Breast epithelium (tissue), 4 donors: ENCODE data around the gene EFEMP1. TPM values are rescaled to one million over a fixed set of nuclear protein-coding genes. Genes with fewer than 3 reads are reported as not detected.

Experiments used
- DNase-seq, 2 donors: peaks; one replicate each; pipeline ENCODE4 v3.0.0-alpha.2; 2019; ENCODE audit warnings: low spot score in 2 of 2
- H3K27ac ChIP-seq, 2 donors: fragments of 200-600 bp; sonication (generic) in 1 of 2; one replicate each; pipeline ENCODE4 v1.5.1; 2016 to 2019; ENCODE audit warnings: mild to moderate bottlenecking in 1 of 2
- H3K27me3 ChIP-seq, 2 donors: fragments of 200-600 bp; sonication (generic) in 1 of 2; one replicate each; pipeline versions ENCODE4 v1.5.1 to v1.6.0; 2017 to 2019; ENCODE audit warnings: control low read depth in 1 of 2, mild to moderate bottlenecking in 1 of 2
- H3K36me3 ChIP-seq: fragments of 200-600 bp; one replicate; pipeline ENCODE4 v1.5.1; 2019
- H3K4me1 ChIP-seq, 2 donors: fragments of 200-600 bp; sonication (generic); one replicate each; pipeline ENCODE4 v1.5.1; 2016 to 2019; ENCODE audit warnings: control low read depth in 1 of 2
- H3K4me3 ChIP-seq, 3 donors: fragments of 200-600 bp; sonication (generic); 1 replicate in 2 of 3; 2 replicates in 1 of 3; pipeline ENCODE4 v1.5.1; 2016 to 2019; ENCODE audit warnings: mild to moderate bottlenecking in 3 of 3, moderate library complexity in 2 of 3
- H3K9me3 ChIP-seq, 2 donors: fragments of 200-600 bp; sonication (generic) in 1 of 2; one replicate each; pipeline ENCODE4 v1.5.1; 2016 to 2019; ENCODE audit warnings: control low read depth in 1 of 2
- CTCF ChIP-seq, 3 donors: fragments of 450-650 bp; IDR thresholded peaks; one replicate each; pipeline ENCODE4 v1.5.1; 2016 to 2017; ENCODE audit warnings: antibody characterized with exemption in 3 of 3, mild to moderate bottlenecking in 3 of 3, moderate library complexity in 3 of 3
- POLR2A ChIP-seq: fragments of 450-650 bp; IDR thresholded peaks from one replicate; pipeline ENCODE4 v1.6.1; 2016; ENCODE audit warnings: antibody characterized with exemption, mild to moderate bottlenecking, moderate library complexity
- POLR2AphosphoS5 ChIP-seq, 3 donors: sonication (generic); formaldehyde crosslinking; IDR thresholded peaks; one replicate each; pipeline ENCODE4 v1.6.1; 2017; ENCODE audit warnings: antibody characterized with exemption in 3 of 3
- intact Hi-C: fragments of 100-400 bp; cut with DNase I; formaldehyde crosslinking; loops from one replicate; pipeline ENCODE4 v1.15.1; 2023; ENCODE audit warnings: low total_unique reads
- total RNA-seq, 3 donors: library from RNA; depleted of rRNA; stranded (reverse); fragments of >200 nt; gene quantifications; one replicate each; pipeline ENCODE4 v1.1.0, GENCODE V29; 2016

The EFEMP1 gene
- total RNA-seq, 3 donors from 2014 or later = 186 to 445 (median 273) TPM

DNA sequence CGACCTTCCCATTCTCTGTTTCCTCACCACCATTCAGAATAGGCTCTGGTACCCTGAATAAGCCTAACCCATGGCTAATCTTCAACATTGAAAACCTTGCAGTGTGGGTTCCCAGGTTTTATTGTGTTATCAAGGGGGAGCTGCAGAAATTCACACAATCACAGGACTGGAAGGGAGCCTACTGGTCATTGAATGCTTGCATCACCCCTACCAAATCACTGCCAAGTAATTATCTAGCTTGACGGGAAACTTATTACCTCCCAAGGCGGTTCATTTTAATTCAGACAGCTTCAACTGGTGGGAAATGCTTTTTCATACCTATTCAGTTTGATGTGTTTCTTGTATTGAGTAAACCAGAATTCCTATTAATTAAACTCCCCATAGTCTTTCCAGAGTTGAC lies 33.6 kb upstream of the EFEMP1 start:
- H3K4me1 ChIP-seq = peaks cover 0 to 4% of the 10 kb centered on the region in 2 donors
- no peak overlapping the region for H3K27ac ChIP-seq
- H3K9me3 ChIP-seq = no peaks in the 10 kb centered on the region
- no peaks in the 10 kb centered on the region for H3K36me3 ChIP-seq
- no peak for DNase-seq
- TF ChIP-seq POLR2AphosphoS5 (IDR thresholded peaks at IDR 0.05) (no peak), POLR2A (no peak), CTCF (IDR thresholded peaks at IDR 0.05) (no peak)
- H3K4me3 ChIP-seq = no peak overlapping the region
- intact Hi-C loops = no loop called here
- H3K27me3 ChIP-seq = no peaks in the 10 kb centered on the region

GRCh38 chr2:55954306-55955035 lies 30.9 kb upstream of the EFEMP1 start:
- no peak for DNase-seq
- H3K36me3 ChIP-seq = no peaks in the 10 kb centered on the region
- TF ChIP-seq POLR2A (no peak), CTCF (IDR thresholded peaks at IDR 0.05) (no peak), POLR2AphosphoS5 (IDR thresholded peaks at IDR 0.05) (no peak)
- no peaks in the 10 kb centered on the region for H3K27me3 ChIP-seq
- peak overlapping the region in 2 of 3 donors; percentile 4 to 23 for H3K4me3 ChIP-seq
- peak overlapping the region in 1 of 2 donors; percentile 9 for H3K27ac ChIP-seq
- no peaks in the 10 kb centered on the region for H3K9me3 ChIP-seq
- intact Hi-C loops = no loop called here
- H3K4me1 ChIP-seq = peaks cover 0 to 4% of the 10 kb centered on the region in 2 donors

DNA sequence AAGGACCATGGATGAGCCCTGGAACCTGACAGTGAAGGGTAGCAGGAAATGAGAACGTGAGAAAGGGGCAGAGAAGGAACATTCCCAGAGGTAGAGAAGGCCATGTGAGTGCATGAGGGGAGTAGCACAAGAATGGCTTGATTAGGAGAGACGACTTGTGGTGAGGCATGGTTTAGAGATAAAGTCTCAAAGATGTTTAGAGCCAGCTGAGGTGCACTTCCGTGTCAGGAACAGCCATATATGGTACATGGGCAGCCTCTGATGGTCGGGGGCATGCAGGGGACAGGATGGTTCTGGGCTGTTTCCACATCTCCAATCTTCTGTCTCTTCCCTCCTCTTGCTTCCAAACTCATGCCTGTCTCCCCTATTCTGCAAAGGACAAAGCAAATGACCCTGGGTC lies 28.8 kb upstream of the EFEMP1 start:
- intact Hi-C loops = no loop called here
- no peak for TF ChIP-seq POLR2AphosphoS5 (IDR thresholded peaks at IDR 0.05)
- TF ChIP-seq CTCF (IDR thresholded peaks at IDR 0.05) = no peak
- TF ChIP-seq POLR2A = no peak
- no peaks in the 10 kb centered on the region for H3K9me3 ChIP-seq

GRCh38 chr2:55951533-55951932 lies 28.0 kb upstream of the EFEMP1 start:
- TF ChIP-seq POLR2A = no peak
- TF ChIP-seq CTCF (IDR thresholded peaks at IDR 0.05) = no peak
- TF ChIP-seq POLR2AphosphoS5 (IDR thresholded peaks at IDR 0.05) = no peak
- Histone ChIP-seq H3K27me3 (no peaks in the 10 kb centered on the region), H3K27ac (no peak overlapping the region), H3K4me3 (no peak overlapping the region), H3K4me1 (no peaks in the 10 kb centered on the region), H3K9me3 (no peaks in the 10 kb centered on the region), H3K36me3 (no peaks in the 10 kb centered on the region)
- intact Hi-C loops = no loop called here
- DNase-seq = no peak

More for the DNA sequence above, 28.8 kb upstream of the EFEMP1 start:
- H3K36me3 ChIP-seq = no peaks in the 10 kb centered on the region
- DNase-seq = no peak
- no peak overlapping the region for H3K27ac ChIP-seq
- no peak overlapping the region for H3K4me3 ChIP-seq
- no peaks in the 10 kb centered on the region for H3K27me3 ChIP-seq
- H3K4me1 ChIP-seq = no peaks in the 10 kb centered on the region

DNA sequence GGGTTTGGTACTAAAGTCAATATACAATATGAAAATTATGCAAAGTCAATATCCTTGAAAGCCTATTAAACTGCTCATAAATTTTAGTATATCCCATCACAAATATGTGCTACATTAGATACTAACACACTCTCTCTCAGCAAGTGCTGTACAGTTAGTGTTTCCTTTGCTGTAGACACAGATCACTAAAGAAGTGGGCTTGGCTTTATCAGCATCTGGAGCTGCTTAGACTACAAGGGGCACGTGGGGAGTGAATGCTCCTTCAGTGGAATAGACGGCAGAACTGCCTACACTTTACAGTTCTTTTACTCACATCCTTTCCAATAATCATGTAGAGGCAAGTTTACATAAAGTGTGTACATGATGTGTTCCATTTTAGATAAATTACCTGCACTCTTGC lies 26.0 kb upstream of the EFEMP1 start:
- intact Hi-C loops = no loop called here
- TF ChIP-seq POLR2A (no peak), CTCF (IDR thresholded peaks at IDR 0.05) (no peak), POLR2AphosphoS5 (IDR thresholded peaks at IDR 0.05) (no peak)
- no peaks in the 10 kb centered on the region for H3K4me1 ChIP-seq

More for the DNA sequence above, 26.0 kb upstream of the EFEMP1 start:
- no peaks in the 10 kb centered on the region for H3K9me3 ChIP-seq
- H3K36me3 ChIP-seq = no peaks in the 10 kb centered on the region
- no peaks in the 10 kb centered on the region for H3K27me3 ChIP-seq
- no peak overlapping the region for H3K4me3 ChIP-seq
- no peak for DNase-seq
- H3K27ac ChIP-seq = no peak overlapping the region
